Fibroblast of skin of left biceps (primary cell): ENCODE measurements around the gene HRAS.

Experiments used
- DNase-seq, 2 experiments: peaks; one replicate each; pipeline ENCODE4 v3.0.0-alpha.2; 2013; ENCODE audit warnings: low read depth in 2 of 2

The HRAS gene

GRCh38 chr11:494761-495536, 40.4 kb downstream of the HRAS start:
- no peak for DNase-seq

GRCh38 chr11:492427-493226, 42.7 kb downstream of the HRAS start:
- no peak for DNase-seq

GRCh38 chr11:491358-491757, 44.0 kb downstream of the HRAS start:
- DNase-seq, result no peak

- no peak for DNase-seq
Measured at GRCh38 chr11:490930-491260, 44.5 kb downstream of the HRAS start.

- DNase-seq, result no peak
Measured at GRCh38 chr11:490186-490929, 45.0 kb downstream of the HRAS start.

- DNase-seq, result no peak
Measured at GRCh38 chr11:489610-490185, 45.7 kb downstream of the HRAS start.

GRCh38 chr11:488992-489391, 46.4 kb downstream of the HRAS start:
- no peak for DNase-seq

- no peak for DNase-seq
Measured at GRCh38 chr11:488579-488978, 46.8 kb downstream of the HRAS start.

GRCh38 chr11:488062-488461, 47.3 kb downstream of the HRAS start:
- DNase-seq, result no peak

- DNase-seq, result no peak
Measured at GRCh38 chr11:487571-488021, 47.8 kb downstream of the HRAS start.

- DNase-seq, result no peak
Measured at GRCh38 chr11:486189-486588, 49.2 kb downstream of the HRAS start.

- no peak for DNase-seq
Measured at GRCh38 chr11:484616-485015, 50.8 kb downstream of the HRAS start.
